CD4-positive, alpha-beta T cell treated with Interleukin-1 beta for 1 hour (primary cell): ENCODE results near the gene FASN.
"Not testable (repeated sequence)": the region's sequence is repeated elsewhere in the genome, so short reads cannot be mapped to it uniquely, and the experiment has no call there.

Experiments used
- DNase-seq, 2 donors: peaks; one replicate each; pipeline ENCODE4 v3.0.0-alpha.2; 2020 to 2022

Gene FASN

GRCh38 chr17:82054351-82055022 lies 43.5 kb downstream of the FASN start:
- DNase-seq = no peak

DNA sequence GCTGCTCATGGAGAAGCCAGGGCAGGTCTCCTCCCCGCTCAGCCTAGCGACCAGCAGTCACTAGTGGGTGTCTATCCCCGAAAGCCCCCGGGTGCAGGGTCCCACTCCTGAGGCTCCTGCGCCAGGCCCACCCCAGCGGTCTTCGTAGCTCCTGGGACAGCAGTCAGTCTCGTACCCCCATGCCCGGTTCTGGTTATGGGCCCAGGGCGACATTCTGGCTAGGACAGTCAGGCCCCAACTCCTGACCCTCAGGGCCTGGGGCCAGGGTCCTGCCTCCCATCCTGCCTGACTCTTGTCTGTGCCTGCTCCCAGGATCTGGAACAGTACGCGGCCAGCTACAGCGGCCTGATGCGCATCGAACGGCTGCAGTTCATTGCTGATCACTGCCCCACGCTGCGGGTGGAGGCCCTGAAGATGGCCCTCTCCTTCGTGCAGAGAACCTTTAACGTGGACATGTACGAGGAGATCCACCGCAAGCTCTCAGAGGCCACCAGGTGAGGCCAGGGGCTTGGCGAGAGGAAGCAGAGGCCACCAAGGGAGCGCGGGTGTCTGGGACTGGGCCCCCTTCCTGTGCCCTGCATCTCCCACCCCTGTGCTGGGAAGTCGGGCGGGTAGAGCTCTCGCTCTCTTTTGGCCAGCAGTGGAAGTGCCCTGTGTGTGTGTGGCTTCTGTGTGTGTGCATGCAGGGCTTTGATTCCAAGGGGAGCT lies 44.3 kb downstream of the FASN start:
- no peak for DNase-seq

GRCh38 chr17:82053130-82053529 lies 44.9 kb downstream of the FASN start:
- DNase-seq = no peak

DNA sequence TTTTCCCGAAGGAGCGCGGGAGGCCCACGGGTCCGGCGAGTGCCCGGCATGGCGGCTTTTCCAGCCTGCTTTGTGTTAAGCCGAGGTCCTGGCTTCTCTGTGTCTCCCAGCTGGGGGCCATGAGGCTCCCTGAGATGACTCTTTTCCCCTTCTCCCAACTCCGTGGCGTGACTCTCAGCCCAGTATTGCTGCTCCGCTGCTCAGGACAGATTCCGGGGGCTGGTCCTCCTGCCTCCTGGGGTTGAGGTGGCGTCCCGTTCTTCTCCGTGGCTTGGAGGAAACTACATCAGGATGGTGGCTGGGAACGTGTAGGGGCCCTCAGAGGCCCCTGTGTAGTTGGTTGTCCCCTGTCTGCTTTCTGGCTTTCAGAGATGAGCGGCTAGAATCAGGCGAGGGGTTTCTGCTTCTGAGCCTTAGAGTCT lies 45.4 kb downstream of the FASN start:
- no peak for DNase-seq

GRCh38 chr17:82051776-82052637 lies 46.0 kb downstream of the FASN start, which contains the start of the genes GPS1 and RFNG:
GPS1 (plus strand) TSS chr17:82051898; CDS start chr17:82051932, 34 bp downstream.
RFNG (minus strand) TSS chr17:82051811; CDS start chr17:82051766, 45 bp downstream.
- peak; percentile 75 to 79 for DNase-seq

GRCh38 chr17:82050761-82051641 lies 47.0 kb downstream of the FASN start:
- no peak for DNase-seq

- DNase-seq = no peak
These were observed 47.8 kb downstream of the FASN start for GRCh38 chr17:82050152-82050760.

DNA sequence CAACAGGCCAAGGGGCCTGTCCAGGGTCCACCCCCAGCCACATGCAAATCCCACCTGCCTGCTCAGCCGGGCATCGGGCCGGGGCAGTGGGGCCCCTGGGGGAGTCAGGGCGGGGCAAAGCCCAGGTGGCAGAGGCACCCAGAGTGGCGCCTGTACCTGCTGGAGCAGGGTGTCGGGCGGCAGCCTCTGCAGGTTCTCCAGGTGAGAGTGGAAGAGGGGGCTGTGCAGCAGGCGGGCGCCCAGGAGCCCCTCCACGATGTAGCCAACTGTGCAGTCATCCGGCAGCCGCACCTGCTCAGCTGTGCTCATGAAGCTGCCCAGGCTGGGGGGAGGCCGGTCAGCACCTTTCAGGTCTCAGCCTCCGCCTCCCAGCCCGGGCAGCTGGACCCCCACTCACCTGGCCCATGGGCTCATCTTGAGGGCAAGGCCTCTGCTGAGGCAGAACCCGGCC lies 48.5 kb downstream of the FASN start:
- no peak for DNase-seq

GRCh38 chr17:82049106-82049505 lies 48.9 kb downstream of the FASN start:
- DNase-seq = no peak

DNA sequence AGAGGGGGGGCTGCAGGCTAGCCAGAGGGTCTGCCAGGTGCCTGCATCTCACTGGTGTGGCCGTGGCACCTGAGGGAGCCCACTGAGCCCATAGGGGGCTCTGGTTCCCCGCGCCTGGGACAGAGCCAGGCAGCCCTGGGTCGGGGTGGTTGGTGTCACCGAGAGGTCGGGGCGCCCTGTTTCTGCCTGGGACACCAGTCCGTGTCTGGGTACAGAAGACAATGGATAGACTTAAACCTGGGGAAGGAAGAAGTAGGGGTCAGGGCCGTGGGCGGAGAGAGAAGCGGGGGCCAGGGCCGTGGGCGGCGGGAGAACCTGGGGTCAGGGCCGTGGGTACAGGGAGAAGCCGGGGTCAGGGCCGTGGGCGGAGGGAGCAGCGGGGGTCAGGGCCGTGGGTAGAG lies 49.5 kb downstream of the FASN start:
- DNase-seq = no peak

GRCh38 chr17:82047914-82048570 lies 50.0 kb downstream of the FASN start:
- DNase-seq = no peak

DNA sequence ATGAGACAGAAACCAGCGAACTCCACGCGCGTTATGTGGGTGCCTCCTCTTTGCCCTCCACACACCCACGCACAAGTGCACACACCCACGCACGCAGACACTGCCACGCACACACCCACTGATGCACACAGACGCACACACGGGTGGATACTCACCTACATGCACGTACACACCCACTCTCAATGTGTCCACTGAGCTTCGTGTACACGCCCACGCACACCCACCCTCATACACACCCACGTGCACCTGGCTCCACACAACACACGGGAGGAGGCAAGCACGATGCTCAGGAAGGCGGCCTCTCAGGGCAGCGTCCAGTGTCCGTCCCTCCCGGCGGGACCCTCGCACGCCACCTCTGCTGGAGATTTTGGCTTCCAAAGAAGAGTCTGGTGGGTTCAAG lies 50.7 kb downstream of the FASN start:
- DNase-seq = no peak

DNA sequence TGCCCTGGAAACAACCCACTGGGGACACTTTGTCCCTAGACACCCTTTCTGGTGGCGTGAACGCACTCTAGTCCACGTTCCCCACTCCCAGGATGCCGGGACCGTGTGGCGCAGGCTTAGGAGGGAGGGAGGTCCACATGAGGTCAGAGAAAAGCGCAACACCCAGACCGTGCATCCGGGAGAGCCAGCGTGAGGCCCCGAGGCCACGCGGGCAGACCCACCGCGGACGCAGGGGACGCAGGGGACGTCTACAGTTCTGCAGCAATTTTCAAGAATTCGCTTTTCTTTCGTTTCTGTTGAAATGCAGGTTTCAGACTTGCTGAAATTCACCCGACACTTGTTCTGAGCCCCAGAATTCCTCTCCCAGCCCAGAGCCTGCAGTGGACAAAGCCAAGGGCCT lies 51.1 kb downstream of the FASN start:
- DNase-seq = no peak

- DNase-seq = no peak
These were observed 52.0 kb downstream of the FASN start for GRCh38 chr17:82045936-82046484.

- no peak for DNase-seq
These were observed 54.5 kb downstream of the FASN start for GRCh38 chr17:82043507-82043906.

DNA sequence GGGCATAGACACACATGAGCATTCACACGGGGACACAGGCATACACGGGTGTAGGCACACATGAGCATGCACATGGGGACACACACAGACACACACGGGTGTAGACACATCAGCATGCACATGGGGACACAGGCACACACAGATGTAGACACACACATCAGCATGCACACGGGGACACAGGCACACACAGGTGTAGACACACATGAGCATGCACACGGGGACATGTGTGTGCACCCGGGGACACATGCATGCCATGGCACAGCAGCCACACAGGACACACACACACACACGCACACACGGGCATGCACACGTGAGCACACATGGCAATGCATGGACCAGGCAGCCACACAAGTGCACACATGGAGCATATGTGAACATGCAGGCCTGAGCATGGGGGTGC lies 55.4 kb downstream of the FASN start:
- no peak for DNase-seq

DNA sequence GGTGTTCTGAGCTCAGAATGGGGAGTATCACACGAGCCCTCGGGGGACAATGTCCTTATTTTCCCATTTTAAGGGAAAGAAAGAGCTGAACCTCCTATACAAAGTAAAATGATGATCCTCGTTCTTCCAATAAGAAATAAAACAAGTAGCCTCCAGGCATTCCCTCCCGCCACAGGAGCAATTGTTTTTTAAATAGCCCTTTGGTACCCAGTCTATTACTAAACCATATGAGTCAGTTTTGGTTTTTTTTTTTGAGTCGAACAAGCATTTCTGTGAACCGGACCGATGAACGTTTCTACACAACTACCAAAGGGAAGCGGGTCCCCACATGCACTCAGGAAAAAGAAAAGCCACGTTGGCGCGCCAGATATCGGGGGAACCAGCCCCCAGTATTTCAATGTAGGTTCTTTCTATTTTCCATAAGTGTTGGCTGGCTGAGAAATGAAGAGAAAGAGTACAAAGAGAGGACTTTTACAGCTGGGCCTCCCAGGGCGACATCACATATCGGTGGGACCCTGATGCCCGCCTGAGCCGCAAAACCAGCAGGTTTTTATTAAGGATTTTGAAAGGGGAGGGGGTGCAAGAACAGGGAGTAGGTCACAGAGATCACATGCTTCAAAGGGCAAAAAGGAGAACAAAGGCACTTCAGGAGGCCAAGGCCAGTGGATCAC lies 56.8 kb downstream of the FASN start:
- DNase-seq = no peak

GRCh38 chr17:82039695-82040299 lies 58.2 kb downstream of the FASN start:
- no peak for DNase-seq

DNA sequence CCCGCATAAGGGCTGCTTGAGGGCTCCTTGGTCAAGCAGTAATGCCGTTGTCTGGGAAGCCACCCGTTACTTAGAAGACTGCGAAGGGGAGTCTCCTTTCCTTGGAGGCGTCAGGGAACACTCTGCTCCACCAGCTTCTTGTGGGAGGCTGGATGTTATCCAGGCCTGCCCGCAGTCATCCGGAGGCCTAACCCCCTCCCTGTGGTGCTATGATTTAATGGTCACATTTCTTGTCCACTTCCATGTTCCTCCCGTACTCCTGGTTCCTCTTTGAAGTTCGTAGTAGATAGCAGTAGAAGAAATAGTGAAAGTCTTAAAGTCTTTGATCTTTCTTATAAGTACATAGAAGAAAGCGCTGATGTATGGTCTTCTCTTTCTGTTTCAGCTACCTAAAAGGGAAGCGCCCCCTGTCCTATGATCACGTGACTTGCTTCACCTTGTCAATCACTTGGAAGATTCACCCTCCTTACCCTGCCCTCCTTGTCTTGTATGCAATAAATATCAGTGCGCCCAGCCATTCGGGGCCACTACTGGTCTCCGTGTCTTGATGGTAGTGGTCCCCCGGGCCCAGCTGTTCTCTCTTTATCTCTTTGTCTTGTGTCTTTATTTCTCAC lies 59.1 kb downstream of the FASN start:
- not testable (repeated sequence) for DNase-seq

DNA sequence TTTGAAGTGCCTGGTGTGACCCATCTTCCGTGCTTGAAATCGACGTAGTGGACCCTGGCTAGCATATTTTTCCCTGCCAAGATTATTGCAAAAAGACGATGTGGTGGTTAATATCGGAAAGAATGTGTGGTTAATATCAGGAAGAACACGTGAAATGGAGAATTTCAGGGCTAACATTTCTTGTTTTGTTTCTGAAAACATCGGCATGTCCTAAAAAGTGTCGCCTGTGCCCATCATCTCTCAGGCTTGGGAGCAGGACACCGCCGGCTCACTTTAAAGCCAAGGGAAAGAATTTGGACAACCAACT lies 60.2 kb downstream of the FASN start:
- DNase-seq = no peak
